Activated CD8-positive, alpha-beta memory T cell treated with anti-CD3 and anti-CD28 coated beads for 36 hours (primary cell): ENCODE data around the gene SYT6. TPM values are rescaled to one million over a fixed set of nuclear protein-coding genes. Genes with fewer than 3 reads are reported as not detected.

ENCODE experiments used
- CTCF ChIA-PET: fragments of 350-600 bp; sonication (Branson Sonifier 250); formaldehyde crosslinking; loops from one replicate; lab custom pipeline; 2021; ENCODE audit warnings: antibody characterized with exemption; lab: Charles Lee
- POLR2A ChIA-PET: fragments of 350-600 bp; sonication (Branson Sonifier 250); formaldehyde crosslinking; loops from one replicate; lab custom pipeline; 2021; ENCODE audit warnings: antibody characterized with exemption; lab: Charles Lee
- total RNA-seq, 2 experiments: library from RNA; stranded (reverse); gene quantifications; one replicate each; pipeline ENCODE4 v1.2.3, GENCODE V29; 2021

SYT6 gene
- total RNA-seq, 2 experiments from 2014 or later, result not detected

GRCh38 chr1:114043548-114043947 is 110.1 kb downstream of the SYT6 start:
- ChIA-PET POLR2A (no interaction called here), CTCF (no interaction called here)

GRCh38 chr1:114043054-114043453 is 110.6 kb downstream of the SYT6 start:
- ChIA-PET POLR2A (no interaction called here), CTCF (no interaction called here)

- ChIA-PET CTCF (no interaction called here), POLR2A (no interaction called here)
Observed at GRCh38 chr1:114040273-114041015, 113.2 kb downstream of the SYT6 start.

Other genes starting within 250 kb of the SYT6 start
- 10 to 100 TPM; 35.1 to 37.0 TPM for gene AP4B1, start 249.1 kb downstream of the SYT6 start, total RNA-seq
- 10 to 100 TPM; 33.2 to 33.9 TPM for gene DCLRE1B, start 248.5 kb downstream of the SYT6 start, total RNA-seq
- gene HIPK1, start 224.5 kb downstream of the SYT6 start, total RNA-seq, result 10 to 100 TPM; 60.7 to 61.7 TPM
- under 1 TPM; 0.15 to 0.17 TPM for gene OLFML3, start 174.4 kb downstream of the SYT6 start, total RNA-seq